CD14-positive monocyte (primary cell): ENCODE results near the gene TTC7B. TPM values are rescaled to one million over a fixed set of nuclear protein-coding genes. Genes with fewer than 3 reads are reported as not detected.
"Not testable (repeated sequence)": the region's sequence is repeated elsewhere in the genome, so short reads cannot be mapped to it uniquely, and the experiment has no call there.

Experiments used
- DNase-seq, 3 donors: peaks; one replicate each; pipeline ENCODE4 v3.0.0-alpha.2; 2011 to 2022
- H2AFZ ChIP-seq: 2 replicates; pipeline ENCODE4 v1.6.0; 2012; ENCODE audit warnings: mild to moderate bottlenecking, low read depth, low read length, inconsistent platforms; ENCODE audit not compliant: insufficient read depth, poor library complexity, severe bottlenecking
- H3K27ac ChIP-seq, 2 donors: 1 replicate in 1 of 2; 2 replicates in 1 of 2; pipeline ENCODE4 v1.5.1; 2012 to 2013; ENCODE audit warnings: low read length in 2 of 2, control low read depth in 1 of 2, inconsistent platforms in 1 of 2, low read depth in 1 of 2, mild to moderate bottlenecking in 1 of 2
- H3K27me3 ChIP-seq, 2 donors: one replicate each; pipeline versions ENCODE4 v1.6.0 to v1.6.1; 2011 to 2013; ENCODE audit warnings: low read length in 2 of 2; ENCODE audit not compliant: control insufficient read depth in 2 of 2, insufficient read depth in 2 of 2
- H3K36me3 ChIP-seq, 2 donors: replicated peaks in 1 of 2; 1 replicate in 1 of 2; 2 replicates in 1 of 2; pipeline versions ENCODE4 v1.5.1 to v1.6.1; 2012 to 2013; ENCODE audit warnings: low read length in 2 of 2, control low read depth in 1 of 2, inconsistent platforms in 1 of 2, mild to moderate bottlenecking in 1 of 2; ENCODE audit not compliant: insufficient read depth in 2 of 2, control insufficient read depth in 1 of 2
- H3K4me1 ChIP-seq, 2 donors: 1 replicate in 1 of 2; 2 replicates in 1 of 2; pipeline versions ENCODE4 v1.5.1 to v1.6.1; 2012 to 2013; ENCODE audit warnings: low read length in 2 of 2, control low read depth in 1 of 2, inconsistent platforms in 1 of 2, mild to moderate bottlenecking in 1 of 2, moderate library complexity in 1 of 2; ENCODE audit not compliant: insufficient read depth in 2 of 2, control insufficient read depth in 1 of 2
- H3K4me2 ChIP-seq: replicated peaks from 2 replicates; pipeline ENCODE3; 2012; ENCODE audit warnings: low read length, moderate library complexity, mild to moderate bottlenecking; ENCODE audit not compliant: poor library complexity, severe bottlenecking; ENCODE audit errors: extremely low read depth
- H3K4me3 ChIP-seq, 3 experiments: fragments of 200-600 bp in 1 of 3; sonication (generic) in 1 of 3; replicated peaks in 1 of 3; 1 replicate in 2 of 3; 2 replicates in 1 of 3; pipeline ENCODE4 v1.5.1; 2011 to 2013; ENCODE audit warnings: low read length in 3 of 3, mild to moderate bottlenecking in 3 of 3, control low read depth in 2 of 3, low read depth in 2 of 3, inconsistent platforms in 1 of 3, moderate library complexity in 1 of 3
- H3K79me2 ChIP-seq: 2 replicates; pipeline ENCODE4 v1.6.0; 2012; ENCODE audit warnings: mild to moderate bottlenecking, control low read depth, inconsistent platforms, low read length, moderate library complexity; ENCODE audit not compliant: insufficient read depth
- H3K9ac ChIP-seq: 2 replicates; pipeline ENCODE4 v1.6.0; 2017; ENCODE audit warnings: low read length, mild to moderate bottlenecking; ENCODE audit not compliant: insufficient read depth, poor library complexity, severe bottlenecking
- H3K9me3 ChIP-seq, 2 donors: replicated peaks in 1 of 2; 1 replicate in 1 of 2; 2 replicates in 1 of 2; pipeline versions ENCODE4 v1.5.1 to v1.6.1; 2012 to 2013; ENCODE audit warnings: low read length in 2 of 2, control low read depth in 1 of 2; ENCODE audit not compliant: control insufficient read depth in 1 of 2, insufficient read depth in 1 of 2
- H4K20me1 ChIP-seq: 2 replicates; pipeline ENCODE4 v1.6.0; 2012; ENCODE audit warnings: mild to moderate bottlenecking, low read length, control low read depth, moderate library complexity; ENCODE audit not compliant: insufficient read depth
- H3K27ac Mint-ChIP-seq, 7 donors: one replicate each; pipeline ENCODE4 v1.8.0; 2020; ENCODE audit warnings: mild to moderate bottlenecking in 7 of 7, mixed read lengths in 7 of 7, moderate library complexity in 6 of 7, inconsistent platforms in 2 of 7
- H3K27me3 Mint-ChIP-seq, 3 donors: one replicate each; pipeline ENCODE4 v1.8.0; 2021 to 2022; ENCODE audit warnings: low read depth in 3 of 3, mild to moderate bottlenecking in 3 of 3, mixed read lengths in 3 of 3, moderate library complexity in 3 of 3, inconsistent platforms in 1 of 3
- H3K36me3 Mint-ChIP-seq, 2 donors: one replicate each; pipeline ENCODE4 v1.8.0; 2020; ENCODE audit warnings: mixed read lengths in 2 of 2, inconsistent platforms in 1 of 2, mild to moderate bottlenecking in 1 of 2
- H3K4me1 Mint-ChIP-seq: one replicate; pipeline ENCODE4 v1.8.0; 2020; ENCODE audit warnings: mild to moderate bottlenecking, mixed read lengths
- H3K4me3 Mint-ChIP-seq, 2 donors: one replicate each; pipeline ENCODE4 v1.8.0; 2020; ENCODE audit warnings: mild to moderate bottlenecking in 2 of 2, mixed read lengths in 2 of 2, moderate library complexity in 1 of 2
- H3K9me3 Mint-ChIP-seq, 7 donors: one replicate each; pipeline ENCODE4 v1.8.0; 2020 to 2022; ENCODE audit warnings: mixed read lengths in 7 of 7, mild to moderate bottlenecking in 6 of 7, moderate library complexity in 6 of 7, inconsistent platforms in 2 of 7
- CTCF ChIP-seq: fragments of 200-600 bp; IDR thresholded peaks from one replicate; pipeline ENCODE4 v1.8.0; 2022; ENCODE audit warnings: antibody characterized with exemption, mild to moderate bottlenecking
- WGBS: methylation state at CpG from one replicate; pipeline ENCODE4 v1.1.5; 2013; ENCODE audit warnings: missing lambda C conversion rate; ENCODE audit not compliant: insufficient coverage; 5-methylcytosine and 5-hydroxymethylcytosine counted together
- intact Hi-C, 2 donors: fragments of 100-400 bp; cut with micrococcal nuclease; formaldehyde crosslinking; loops; one replicate each; pipeline versions ENCODE4 v1.15.0 to v1.15.1; 2023
- polyA plus RNA-seq, 3 donors: library from polyadenylated mRNA; depleted of rRNA in 1 of 3; unstranded in 2 of 3; stranded (reverse) in 1 of 3; fragments of 300-500 nt in 2 of 3; fragments of >200 nt in 1 of 3; fragmentation: Illumina TruSeq in 2 of 3; gene quantifications; 1 replicate in 2 of 3; 2 replicates in 1 of 3; pipeline ENCODE4 v1.2.3, GENCODE V29; 2012 to 2021

Gene TTC7B
- polyA plus RNA-seq, 3 donors = 0.87 to 2.6 (median 1.2) TPM

GRCh38 chr14:90857866-90858265 lies 41.6 kb upstream of the TTC7B start:
- no peaks in the 10 kb centered on the region for H3K9me3 ChIP-seq
- Mint-ChIP-seq H3K4me3 (no peak overlapping the region), H3K27ac (no peak overlapping the region), H3K9me3 (peaks cover 0 to 1% (median 0%) of the 10 kb centered on the region in 7 donors), H3K36me3 (peaks cover 0 to 3% of the 10 kb centered on the region in 2 donors), H3K4me1 (peaks cover 2% of the 10 kb centered on the region), H3K27me3 (no peaks in the 10 kb centered on the region)
- no peak overlapping the region for H2AFZ ChIP-seq
- WGBS = 95% methylated on average over 3 of the region's 6 CpGs
- H3K4me3 ChIP-seq = no peak overlapping the region
- no peaks in the 10 kb centered on the region for H3K79me2 ChIP-seq
- no peak overlapping the region for H3K9ac ChIP-seq
- no peak for TF ChIP-seq CTCF
- no peaks in the 10 kb centered on the region for H4K20me1 ChIP-seq
- no peaks in the 10 kb centered on the region for H3K4me1 ChIP-seq
- DNase-seq = no peak
- no peak overlapping the region for H3K27ac ChIP-seq
- intact Hi-C loops = no loop called here
- H3K27me3 ChIP-seq = no peaks in the 10 kb centered on the region
- H3K36me3 ChIP-seq = no peaks in the 10 kb centered on the region
- no peak overlapping the region for H3K4me2 ChIP-seq

DNA sequence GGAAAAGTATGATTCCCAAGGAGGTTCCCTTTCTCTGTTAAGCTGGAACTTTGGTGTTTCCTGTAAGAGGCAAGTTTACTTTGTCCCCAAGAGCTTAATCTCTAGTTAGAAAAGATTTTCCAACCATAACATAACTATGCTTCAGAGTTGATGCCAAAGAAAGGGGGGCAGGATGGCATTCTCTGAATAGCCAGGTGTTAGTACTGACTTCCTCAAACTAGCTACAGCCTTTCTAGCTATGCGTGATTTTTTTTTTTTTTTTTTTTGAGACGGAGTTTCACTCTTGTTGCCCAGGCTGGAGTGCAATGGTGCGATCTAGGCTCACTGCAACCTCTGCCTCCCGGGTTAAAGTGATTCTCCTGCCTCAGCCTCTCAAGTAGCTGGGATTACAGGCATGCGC lies 39.9 kb upstream of the TTC7B start:
- not testable (repeated sequence) for DNase-seq, H3K36me3 Mint-ChIP-seq
- WGBS = 39% methylated on average over 3 of the region's 5 CpGs

More for the DNA sequence above, 39.9 kb upstream of the TTC7B start:
- H3K79me2 ChIP-seq, H3K36me3 ChIP-seq, H3K9me3 Mint-ChIP-seq, H3K4me2 ChIP-seq, intact Hi-C loops, H3K4me1 ChIP-seq, H2AFZ ChIP-seq, H3K9me3 ChIP-seq, H3K4me3 ChIP-seq, H3K27me3 Mint-ChIP-seq, H3K4me3 Mint-ChIP-seq, H3K4me1 Mint-ChIP-seq, H3K27ac Mint-ChIP-seq, H4K20me1 ChIP-seq, H3K9ac ChIP-seq, H3K27me3 ChIP-seq, H3K27ac ChIP-seq: not testable (repeated sequence)
